Measurements from ENCODE around the gene TAS2R40.

DNA sequence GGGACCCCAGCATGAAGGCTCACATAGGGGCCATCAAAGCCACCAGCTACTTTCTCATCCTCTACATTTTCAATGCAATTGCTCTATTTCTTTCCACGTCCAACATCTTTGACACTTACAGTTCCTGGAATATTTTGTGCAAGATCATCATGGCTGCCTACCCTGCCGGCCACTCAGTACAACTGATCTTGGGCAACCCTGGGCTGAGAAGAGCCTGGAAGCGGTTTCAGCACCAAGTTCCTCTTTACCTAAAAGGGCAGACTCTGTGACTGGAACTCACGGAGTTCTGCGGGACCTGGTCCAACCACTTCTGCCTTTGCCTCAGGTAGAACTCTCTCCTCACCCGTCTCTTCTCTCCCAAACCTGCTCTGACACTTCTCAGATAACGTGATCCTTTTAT is 945 bp downstream of the TAS2R40 start:
- TF ChIP-seq, protein P1, sequence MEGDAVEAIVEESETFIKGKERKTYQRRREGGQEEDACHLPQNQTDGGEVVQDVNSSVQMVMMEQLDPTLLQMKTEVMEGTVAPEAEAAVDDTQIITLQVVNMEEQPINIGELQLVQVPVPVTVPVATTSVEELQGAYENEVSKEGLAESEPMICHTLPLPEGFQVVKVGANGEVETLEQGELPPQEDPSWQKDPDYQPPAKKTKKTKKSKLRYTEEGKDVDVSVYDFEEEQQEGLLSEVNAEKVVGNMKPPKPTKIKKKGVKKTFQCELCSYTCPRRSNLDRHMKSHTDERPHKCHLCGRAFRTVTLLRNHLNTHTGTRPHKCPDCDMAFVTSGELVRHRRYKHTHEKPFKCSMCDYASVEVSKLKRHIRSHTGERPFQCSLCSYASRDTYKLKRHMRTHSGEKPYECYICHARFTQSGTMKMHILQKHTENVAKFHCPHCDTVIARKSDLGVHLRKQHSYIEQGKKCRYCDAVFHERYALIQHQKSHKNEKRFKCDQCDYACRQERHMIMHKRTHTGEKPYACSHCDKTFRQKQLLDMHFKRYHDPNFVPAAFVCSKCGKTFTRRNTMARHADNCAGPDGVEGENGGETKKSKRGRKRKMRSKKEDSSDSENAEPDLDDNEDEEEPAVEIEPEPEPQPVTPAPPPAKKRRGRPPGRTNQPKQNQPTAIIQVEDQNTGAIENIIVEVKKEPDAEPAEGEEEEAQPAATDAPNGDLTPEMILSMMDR (IDR thresholded peaks at IDR 0.05): no peak
- no peak for TF ChIP-seq POLR2A (IDR thresholded peaks at IDR 0.05)

Data from uterus (tissue), 2 donors.